HG03280 (cell line): ENCODE data around the gene ZNF518B.
A peak's percentile ranks its signal among the peaks of the same experiment; 100 is the strongest.
"Not testable (repeated sequence)": the region's sequence is repeated elsewhere in the genome, so short reads cannot be mapped to it uniquely, and the experiment has no call there.

Experiments
- ATAC-seq: cut with Tn5 transposase; IDR thresholded peaks from one replicate; pipeline ENCODE4 v1.9.1; 2021; ENCODE audit warnings: mild to moderate bottlenecking, moderate library complexity; ENCODE audit not compliant: unreplicated experiment

Gene ZNF518B

DNA sequence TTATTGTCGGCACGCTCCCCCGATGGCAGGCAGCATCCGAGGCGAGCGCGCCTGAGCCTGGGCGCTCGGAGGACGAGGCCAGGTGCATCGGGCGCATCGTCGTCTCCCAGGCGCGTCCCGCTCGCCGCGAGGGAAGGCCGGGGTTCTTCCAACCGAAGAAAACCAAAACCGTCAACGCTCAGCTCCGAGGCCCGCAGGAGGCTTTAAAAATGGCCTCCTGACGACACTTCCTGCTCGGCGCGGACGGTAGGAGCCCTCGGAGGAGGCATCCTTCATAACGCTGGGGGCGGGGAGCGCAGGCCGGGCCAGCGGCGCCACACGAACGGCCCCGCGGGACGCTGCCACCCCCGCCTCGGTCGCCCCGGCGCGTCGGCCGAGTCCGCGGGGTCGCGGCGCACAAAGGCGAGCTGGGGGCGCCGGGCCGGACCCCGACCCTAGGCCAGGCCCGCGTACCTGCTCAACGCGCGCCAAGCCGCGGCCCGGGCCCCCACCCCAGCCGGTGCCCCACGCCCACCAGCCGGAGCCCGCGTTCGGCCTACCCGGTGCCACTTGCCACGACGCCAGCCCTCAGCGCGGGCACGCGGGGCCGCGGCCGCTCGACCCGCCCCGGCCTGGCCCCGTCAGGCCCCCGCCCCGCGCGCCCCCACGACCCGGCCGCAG is 501 bp downstream of the ZNF518B start:
- ATAC-seq, result peak; percentile 62

GRCh38 chr4:10456260-10456594 is 999 bp downstream of the ZNF518B start:
- ATAC-seq, result no peak

DNA sequence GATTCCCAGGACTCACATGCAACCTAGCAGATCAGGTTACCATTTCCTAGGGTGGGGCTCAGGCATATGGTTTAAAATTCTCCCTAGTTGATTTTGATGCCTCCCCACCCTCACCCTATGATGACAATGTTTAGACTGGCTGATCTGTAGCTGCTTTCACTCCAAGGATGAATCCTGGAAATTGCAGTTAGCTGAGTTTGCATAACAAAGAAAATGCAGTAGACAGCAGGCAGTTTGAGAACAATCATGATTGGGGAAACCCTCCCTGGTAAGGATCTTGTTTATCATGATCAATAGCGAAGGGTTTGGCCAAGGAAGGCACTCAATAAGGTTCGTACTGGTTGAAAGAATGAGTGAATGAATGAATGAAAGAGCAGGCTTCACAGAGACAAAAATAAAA is 2.1 kb downstream of the ZNF518B start:
- ATAC-seq, result no peak

DNA sequence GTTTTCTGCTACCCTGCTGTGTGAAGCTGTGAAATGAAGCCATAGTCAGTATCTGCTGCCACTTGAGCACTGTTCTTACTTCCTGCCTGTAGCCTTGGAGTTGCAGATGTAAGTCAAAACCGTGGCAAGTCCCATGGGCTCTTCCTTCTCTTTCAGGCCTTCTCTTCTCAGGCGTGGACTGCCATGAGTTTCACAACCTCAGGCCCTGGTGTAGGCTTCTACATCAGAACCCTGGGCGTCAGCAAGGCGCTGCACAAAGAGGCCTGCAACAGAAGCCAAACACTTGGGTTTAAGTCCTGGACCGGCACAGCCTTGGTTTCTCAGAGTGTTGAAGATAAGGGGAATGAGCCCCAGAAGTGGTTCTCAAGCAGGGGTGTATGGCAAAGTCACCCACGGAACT is 2.5 kb downstream of the ZNF518B start:
- no peak for ATAC-seq

- no peak for ATAC-seq
Measured at GRCh38 chr4:10454121-10454520, 3.1 kb downstream of the ZNF518B start.

DNA sequence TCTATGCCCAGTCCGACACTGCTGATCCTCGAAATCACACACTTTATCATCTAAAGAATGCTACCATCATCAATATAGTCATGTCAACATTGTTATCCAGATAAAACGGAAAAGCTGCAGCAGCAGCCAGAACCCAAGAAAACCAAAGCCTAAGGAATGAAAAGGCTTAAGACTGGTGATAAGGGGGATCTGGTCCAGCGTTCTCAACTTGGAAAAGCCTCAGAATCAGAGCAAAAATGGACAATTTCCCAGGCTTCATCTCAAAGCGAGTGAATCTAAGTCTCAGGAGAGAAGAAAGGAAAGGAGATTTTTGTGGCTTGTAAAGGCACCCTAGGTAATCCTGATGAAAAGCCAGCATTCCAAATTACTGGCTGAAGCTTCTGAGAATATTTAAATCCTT is 8.2 kb downstream of the ZNF518B start:
- ATAC-seq, result no peak

- no peak for ATAC-seq
Measured at GRCh38 chr4:10442976-10443375, 14.2 kb downstream of the ZNF518B start.

- ATAC-seq, result no peak
Measured at GRCh38 chr4:10441512-10441911, 15.7 kb downstream of the ZNF518B start.

DNA sequence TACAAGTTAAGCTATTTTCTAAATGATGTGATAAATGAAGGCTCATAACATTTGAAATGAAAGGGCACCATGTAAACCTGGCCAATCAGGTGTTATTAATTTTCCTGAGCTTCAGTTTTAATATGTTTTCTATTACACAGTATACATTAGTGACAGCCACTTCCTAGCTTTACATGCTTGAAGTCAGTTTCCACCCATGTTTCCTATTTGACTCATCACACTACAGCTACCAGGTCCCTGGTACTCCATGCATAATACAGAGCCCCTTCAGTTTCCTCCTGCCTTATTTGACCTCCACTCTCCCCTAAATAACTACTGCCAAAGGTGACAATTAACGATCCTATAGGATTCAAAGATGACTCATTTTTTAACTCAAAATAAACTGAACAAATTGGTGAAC is 18.3 kb downstream of the ZNF518B start:
- no peak for ATAC-seq

DNA sequence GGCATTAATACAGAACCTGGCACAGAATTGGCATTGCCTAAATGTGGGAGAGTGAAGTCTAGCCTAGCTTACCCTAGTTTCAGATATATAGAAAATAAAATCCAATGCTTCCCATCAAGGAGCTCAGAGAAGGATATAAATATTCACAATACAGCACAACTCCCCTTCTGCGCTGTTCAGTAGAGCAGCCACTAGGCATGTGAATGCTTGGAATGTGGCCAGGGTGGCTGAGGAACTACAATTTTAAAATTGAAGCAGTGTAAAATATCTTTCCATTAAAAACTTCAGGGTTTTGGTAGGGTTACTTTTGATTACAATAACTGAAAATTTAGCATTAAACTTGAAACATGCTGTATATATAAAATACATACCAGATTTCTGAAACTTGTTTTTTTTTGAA is 19.5 kb downstream of the ZNF518B start:
- ATAC-seq, result no peak

GRCh38 chr4:10427680-10428079 is 29.5 kb downstream of the ZNF518B start:
- not testable (repeated sequence) for ATAC-seq

GRCh38 chr4:10421344-10422055 is 35.7 kb downstream of the ZNF518B start:
- ATAC-seq, result no peak

DNA sequence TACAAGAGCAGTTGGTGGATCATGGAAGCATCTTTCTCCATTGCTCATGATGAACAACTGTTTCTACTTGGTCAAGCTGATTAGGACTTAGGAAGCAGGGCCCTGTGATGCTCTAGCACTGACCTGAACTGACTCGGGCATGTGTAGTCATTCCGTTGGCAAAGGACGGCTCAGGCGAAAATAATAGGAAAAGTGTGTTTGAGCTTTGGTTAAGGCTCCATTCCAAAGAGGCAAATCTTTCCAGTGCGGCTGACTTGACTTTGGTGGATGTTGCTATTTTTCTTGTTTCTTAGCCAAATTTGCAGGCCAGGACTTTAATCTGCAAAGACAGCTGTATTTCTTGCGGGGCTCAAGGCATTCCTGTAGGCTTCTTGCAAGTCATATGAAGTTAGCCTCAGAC is 39.5 kb downstream of the ZNF518B start:
- ATAC-seq, result no peak

- ATAC-seq, result no peak
Measured at GRCh38 chr4:10416441-10416840, 40.8 kb downstream of the ZNF518B start.

DNA sequence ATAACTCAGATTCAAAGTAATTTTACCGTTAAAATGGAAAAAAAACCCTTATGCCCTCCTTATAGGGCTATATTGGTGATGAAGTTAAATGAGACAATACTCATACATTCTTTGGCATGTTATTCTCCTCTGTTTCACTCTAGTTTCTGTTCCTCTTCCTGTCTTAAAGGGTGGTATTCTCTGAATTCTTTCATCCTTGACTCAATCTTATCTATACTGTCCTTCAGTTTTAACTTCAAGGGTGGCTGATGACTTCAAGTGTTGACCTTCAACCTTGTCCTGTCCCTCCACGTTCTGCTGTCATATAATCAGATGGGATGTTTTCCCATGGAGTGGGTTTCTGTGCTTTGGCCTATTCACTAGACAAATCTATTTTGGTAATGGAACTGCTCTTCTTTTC is 44.0 kb downstream of the ZNF518B start:
- ATAC-seq, result no peak

GRCh38 chr4:10405672-10406071 is 51.6 kb downstream of the ZNF518B start:
- no peak for ATAC-seq

DNA sequence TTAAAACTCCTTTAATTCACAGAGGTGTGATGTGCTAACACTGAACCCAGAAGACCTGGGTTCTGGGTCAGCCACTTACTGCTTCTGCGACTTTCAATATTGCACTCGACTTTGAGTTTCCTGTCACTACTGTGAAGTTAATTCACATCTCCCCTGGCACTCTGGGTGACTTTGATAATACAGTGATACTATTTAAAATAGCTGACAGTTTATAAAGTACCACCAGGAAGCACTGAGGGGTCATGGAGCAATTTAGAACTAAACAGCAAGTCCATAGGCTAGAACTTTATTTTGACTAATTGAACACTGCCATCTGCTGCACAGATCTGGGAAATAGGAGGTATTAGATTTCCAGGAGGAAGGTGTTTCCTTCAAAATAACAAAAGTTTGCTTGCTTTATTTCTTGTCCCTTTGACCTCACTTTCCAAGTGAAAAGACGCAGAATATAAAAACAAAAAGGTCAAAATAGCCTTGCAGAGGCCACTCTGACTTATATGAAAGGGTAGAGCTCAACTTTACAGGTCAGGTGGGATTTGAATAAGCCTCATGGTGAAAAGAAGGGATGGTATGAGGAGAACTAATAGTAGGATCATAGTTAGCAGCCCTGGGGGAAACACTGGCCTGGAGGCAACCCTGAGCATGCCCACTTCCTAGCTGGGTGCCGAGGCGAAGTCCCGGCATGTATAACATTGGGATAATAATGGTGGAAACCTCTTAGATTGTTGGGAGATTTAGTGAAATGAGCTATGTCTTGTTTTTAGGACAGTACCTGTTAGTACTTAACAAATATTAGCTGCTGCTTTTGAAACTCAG is 53.4 kb downstream of the ZNF518B start:
- no peak for ATAC-seq

DNA sequence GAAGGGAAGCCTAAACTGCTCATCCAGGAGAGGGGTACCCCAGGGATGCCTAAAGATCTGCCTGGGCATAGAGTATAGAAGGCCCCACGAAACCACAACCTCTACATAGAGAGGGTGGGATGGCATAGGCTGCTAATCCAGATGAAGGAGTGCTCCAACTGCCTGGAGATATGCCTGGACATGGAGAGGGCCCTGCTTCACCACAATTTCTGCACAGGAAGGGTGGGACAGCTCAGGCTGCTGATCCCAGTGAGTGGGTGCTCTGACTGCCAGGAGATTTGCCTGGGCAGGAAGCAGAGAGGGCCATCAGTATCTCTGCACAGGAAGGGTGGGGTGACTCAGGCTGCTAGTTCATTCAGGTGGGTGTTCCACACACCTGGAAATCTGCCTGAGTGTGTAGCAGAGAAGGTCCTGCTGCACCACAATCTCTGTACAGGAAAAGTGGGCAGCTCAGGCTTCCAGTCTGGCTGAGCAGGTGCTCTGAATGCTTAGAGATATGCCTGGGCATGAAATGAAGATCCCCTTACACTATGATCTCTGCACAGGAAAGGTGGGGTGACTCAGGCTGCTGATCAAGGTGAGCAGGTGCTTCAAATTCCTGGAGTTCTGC is 61.1 kb downstream of the ZNF518B start:
- ATAC-seq, result no peak
